Measurements from ENCODE around the gene SRI. TPM values are rescaled to one million over a fixed set of nuclear protein-coding genes. Genes with fewer than 3 reads are reported as not detected.
A peak's percentile ranks its signal among the peaks of the same experiment; 100 is the strongest.
"Not testable (repeated sequence)": the region's sequence is repeated elsewhere in the genome, so short reads cannot be mapped to it uniquely, and the experiment has no call there.

Gene SRI, protein sequence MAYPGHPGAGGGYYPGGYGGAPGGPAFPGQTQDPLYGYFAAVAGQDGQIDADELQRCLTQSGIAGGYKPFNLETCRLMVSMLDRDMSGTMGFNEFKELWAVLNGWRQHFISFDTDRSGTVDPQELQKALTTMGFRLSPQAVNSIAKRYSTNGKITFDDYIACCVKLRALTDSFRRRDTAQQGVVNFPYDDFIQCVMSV
- total RNA-seq: 100 to 1,000 TPM in 1 of 3 donors, 10 to 100 TPM in 2; 69.1 to 115 (median 90.9) TPM

DNA sequence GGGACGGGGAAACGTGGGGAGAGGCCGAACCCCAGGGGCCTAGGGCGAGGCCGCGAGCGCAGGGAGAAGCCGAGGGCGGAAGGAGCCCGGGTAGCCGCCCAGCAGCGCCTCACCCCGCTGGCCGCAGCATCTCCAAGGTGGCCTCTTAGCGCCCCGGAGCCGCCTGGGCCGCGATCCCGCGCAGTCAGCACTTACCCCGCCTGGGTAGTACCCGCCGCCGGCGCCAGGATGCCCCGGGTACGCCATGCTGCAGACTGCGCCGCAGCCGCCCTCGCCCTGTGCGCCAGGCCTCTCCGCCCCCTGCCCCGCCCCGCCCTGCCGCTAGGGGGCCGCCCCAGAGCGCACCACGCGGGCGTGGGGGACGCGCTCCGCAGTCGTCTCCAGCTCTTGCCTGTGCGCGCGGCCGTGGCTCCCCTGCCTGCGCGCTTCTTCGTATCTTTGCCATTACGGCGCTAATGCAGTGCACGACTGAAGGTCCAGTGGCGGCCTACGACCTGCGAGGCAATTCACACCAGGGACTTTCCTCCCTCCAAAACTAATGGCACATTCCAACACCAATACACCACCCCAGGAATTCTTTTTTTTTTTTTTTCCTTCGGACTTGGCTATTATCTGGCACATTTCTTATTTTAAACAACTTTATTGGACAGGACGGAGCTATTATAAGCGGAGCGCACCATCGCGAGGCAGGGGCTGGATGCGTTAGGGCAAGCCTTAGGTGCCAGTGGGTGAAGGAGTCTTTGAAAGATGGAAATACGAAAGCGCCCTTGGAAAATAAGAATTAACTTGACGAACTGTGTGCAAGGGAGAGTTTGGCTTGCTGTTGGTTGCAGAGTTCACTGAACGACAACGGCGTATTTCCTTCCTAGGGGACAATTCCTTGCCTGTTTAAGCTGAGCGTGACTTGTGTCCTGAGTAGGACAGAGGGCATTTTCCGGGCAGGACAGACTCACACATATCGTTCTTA, at the start of gene SRI:
TSS of gene SRI (minus strand) at position 258 of the 967 bp plus-strand sequence. CDS start at position 246, 12 bp downstream.
- no peaks in the 10 kb centered on the region for H3K9me3 ChIP-seq

DNA sequence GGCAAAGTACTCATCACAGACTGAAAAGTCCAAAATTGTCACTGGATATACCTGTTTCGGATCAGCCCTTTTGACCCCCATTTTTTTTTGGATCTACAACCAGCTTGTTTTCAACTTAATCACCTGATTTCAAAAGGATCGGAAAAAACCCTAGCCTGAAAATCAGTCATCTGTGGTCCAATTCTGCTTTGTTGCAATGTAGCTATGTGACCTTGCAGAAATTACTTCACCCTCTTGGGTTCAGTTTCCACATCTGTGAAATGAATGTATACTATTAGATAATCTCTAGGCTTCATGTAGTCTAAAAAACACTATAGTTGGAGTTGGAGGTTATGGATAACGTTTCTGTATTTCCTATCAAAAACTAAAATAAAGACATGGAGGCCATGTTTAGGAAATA, 49.7 kb upstream of the SRI start:
- no peaks in the 10 kb centered on the region for H3K27me3 ChIP-seq
- H3K9me3 ChIP-seq: no peaks in the 10 kb centered on the region
- no peak overlapping the region for H3K4me3 ChIP-seq
- TF ChIP-seq, protein P1, sequence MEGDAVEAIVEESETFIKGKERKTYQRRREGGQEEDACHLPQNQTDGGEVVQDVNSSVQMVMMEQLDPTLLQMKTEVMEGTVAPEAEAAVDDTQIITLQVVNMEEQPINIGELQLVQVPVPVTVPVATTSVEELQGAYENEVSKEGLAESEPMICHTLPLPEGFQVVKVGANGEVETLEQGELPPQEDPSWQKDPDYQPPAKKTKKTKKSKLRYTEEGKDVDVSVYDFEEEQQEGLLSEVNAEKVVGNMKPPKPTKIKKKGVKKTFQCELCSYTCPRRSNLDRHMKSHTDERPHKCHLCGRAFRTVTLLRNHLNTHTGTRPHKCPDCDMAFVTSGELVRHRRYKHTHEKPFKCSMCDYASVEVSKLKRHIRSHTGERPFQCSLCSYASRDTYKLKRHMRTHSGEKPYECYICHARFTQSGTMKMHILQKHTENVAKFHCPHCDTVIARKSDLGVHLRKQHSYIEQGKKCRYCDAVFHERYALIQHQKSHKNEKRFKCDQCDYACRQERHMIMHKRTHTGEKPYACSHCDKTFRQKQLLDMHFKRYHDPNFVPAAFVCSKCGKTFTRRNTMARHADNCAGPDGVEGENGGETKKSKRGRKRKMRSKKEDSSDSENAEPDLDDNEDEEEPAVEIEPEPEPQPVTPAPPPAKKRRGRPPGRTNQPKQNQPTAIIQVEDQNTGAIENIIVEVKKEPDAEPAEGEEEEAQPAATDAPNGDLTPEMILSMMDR (IDR thresholded peaks at IDR 0.05): no peak
- no peak for TF ChIP-seq POLR2A (IDR thresholded peaks at IDR 0.05)
- TF ChIP-seq POLR2AphosphoS5 (IDR thresholded peaks at IDR 0.05): no peak
- intact Hi-C loops (cut with DNase I; ENCODE audit: low total_unique reads): no loop called here
- H3K4me1 ChIP-seq: no peaks in the 10 kb centered on the region
- H3K27ac ChIP-seq: no peak overlapping the region
- no peak for DNase-seq (ENCODE audit: low spot score in 2 of 2)
- H3K36me3 ChIP-seq: no peaks in the 10 kb centered on the region

More for the DNA sequence above, at the start of gene SRI:
- Histone ChIP-seq H3K27ac (peak within 1 kb of the TSS; percentile 92 to 93), H3K4me3 (peak within 1 kb of the TSS; percentile 77 to 98 (median 93)), H3K36me3 (no peaks in the 10 kb centered on the region), H3K27me3 (no peaks in the 10 kb centered on the region), H3K4me1 (peaks cover 0 to 15% of the 10 kb centered on the region in 2 donors)
- DNase-seq (ENCODE audit: low spot score in 2 of 2): peak; percentile 62 to 75
- intact Hi-C loops (cut with DNase I; ENCODE audit: low total_unique reads): no loop called here
- TF ChIP-seq POLR2AphosphoS5 (IDR thresholded peaks at IDR 0.05): peak; percentile 17 to 91 (median 59)
- TF ChIP-seq, protein P1 (IDR thresholded peaks at IDR 0.05): peak; percentile 56 to 91 (median 64)
- TF ChIP-seq POLR2A (IDR thresholded peaks at IDR 0.05): peak; percentile 39

DNA sequence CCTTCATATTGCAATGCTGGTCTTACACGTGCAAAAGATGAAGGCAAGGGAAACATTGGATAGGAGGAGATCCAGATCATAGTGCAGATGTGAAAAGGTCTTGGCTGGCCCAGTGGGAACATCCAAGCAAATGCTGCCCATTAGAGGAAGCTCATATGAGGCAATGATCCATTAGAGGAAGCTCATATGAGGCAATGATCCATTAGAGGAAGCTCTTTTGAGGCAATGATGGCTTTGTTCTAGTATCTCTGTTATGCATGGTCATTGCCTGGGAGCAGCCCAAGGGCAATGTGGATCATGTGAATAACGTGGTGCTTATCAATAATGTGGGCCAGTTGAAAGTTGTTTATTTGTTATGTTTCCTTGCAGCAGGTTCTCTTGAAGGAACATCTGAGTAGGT, 49.0 kb upstream of the SRI start:
- H3K4me3 ChIP-seq: no peak overlapping the region
- no peaks in the 10 kb centered on the region for H3K9me3 ChIP-seq
- no peaks in the 10 kb centered on the region for H3K36me3 ChIP-seq
- intact Hi-C loops (cut with DNase I; ENCODE audit: low total_unique reads): no loop called here
- TF ChIP-seq POLR2A (IDR thresholded peaks at IDR 0.05) (no peak), POLR2AphosphoS5 (IDR thresholded peaks at IDR 0.05) (no peak)
- TF ChIP-seq, protein P1 (IDR thresholded peaks at IDR 0.05): no peak
- no peak overlapping the region for H3K27ac ChIP-seq
- no peaks in the 10 kb centered on the region for H3K27me3 ChIP-seq
- no peak for DNase-seq (ENCODE audit: low spot score in 2 of 2)
- H3K4me1 ChIP-seq: no peaks in the 10 kb centered on the region

DNA sequence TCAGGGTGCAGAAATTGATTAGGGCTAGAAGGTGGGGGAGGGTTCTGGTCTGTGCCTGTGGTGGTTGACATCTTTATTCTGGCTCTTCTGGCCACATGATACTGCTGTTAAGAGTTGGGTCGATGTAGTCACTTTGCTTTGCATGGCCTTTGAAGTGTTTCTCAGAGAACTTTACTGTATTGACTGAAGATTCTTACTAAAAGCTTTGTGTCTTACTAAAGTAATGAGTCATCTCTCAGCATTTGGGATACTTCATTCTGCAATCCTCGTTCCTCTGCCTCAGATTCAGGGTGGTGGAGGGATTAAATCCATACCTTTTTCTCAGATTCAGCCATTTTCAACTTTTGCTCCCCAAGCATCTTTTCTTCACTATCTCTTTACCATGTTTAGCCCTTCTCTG, 48.2 kb upstream of the SRI start:
- Histone ChIP-seq H3K9me3 (no peaks in the 10 kb centered on the region), H3K27ac (no peak overlapping the region), H3K36me3 (no peaks in the 10 kb centered on the region), H3K4me1 (no peaks in the 10 kb centered on the region), H3K27me3 (no peaks in the 10 kb centered on the region), H3K4me3 (no peak overlapping the region)
- intact Hi-C loops (cut with DNase I; ENCODE audit: low total_unique reads): no loop called here
- TF ChIP-seq, protein P1 (IDR thresholded peaks at IDR 0.05): no peak
- no peak for TF ChIP-seq POLR2AphosphoS5 (IDR thresholded peaks at IDR 0.05)
- no peak for TF ChIP-seq POLR2A (IDR thresholded peaks at IDR 0.05)
- DNase-seq (ENCODE audit: low spot score in 2 of 2): no peak

DNA sequence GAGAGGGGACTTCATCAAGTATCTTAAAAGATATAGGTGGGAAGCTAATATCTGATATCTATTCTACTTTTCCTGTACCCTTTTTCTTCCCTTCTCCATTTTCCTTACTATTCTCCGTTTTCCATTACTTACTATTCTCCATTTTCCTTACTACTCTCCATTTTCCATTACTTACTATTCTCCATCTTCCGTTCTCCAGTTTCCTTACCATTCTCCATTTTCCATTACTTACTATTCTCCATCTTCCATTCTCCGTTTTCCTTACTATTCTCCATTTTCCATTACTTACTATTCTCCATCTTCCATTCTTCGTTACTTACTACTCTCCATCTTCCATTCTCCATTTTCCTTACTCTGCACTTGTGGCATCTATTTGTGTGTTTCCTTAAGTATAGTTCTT, 47.6 kb upstream of the SRI start:
- Histone ChIP-seq H3K36me3 (no peaks in the 10 kb centered on the region), H3K9me3 (no peaks in the 10 kb centered on the region), H3K4me3 (no peak overlapping the region), H3K27ac (no peak overlapping the region), H3K4me1 (no peaks in the 10 kb centered on the region), H3K27me3 (no peaks in the 10 kb centered on the region)
- intact Hi-C loops (cut with DNase I; ENCODE audit: low total_unique reads): no loop called here
- DNase-seq (ENCODE audit: low spot score in 2 of 2): no peak
- TF ChIP-seq POLR2A (IDR thresholded peaks at IDR 0.05) (no peak), POLR2AphosphoS5 (IDR thresholded peaks at IDR 0.05) (no peak)
- TF ChIP-seq, protein P1 (IDR thresholded peaks at IDR 0.05): no peak

DNA sequence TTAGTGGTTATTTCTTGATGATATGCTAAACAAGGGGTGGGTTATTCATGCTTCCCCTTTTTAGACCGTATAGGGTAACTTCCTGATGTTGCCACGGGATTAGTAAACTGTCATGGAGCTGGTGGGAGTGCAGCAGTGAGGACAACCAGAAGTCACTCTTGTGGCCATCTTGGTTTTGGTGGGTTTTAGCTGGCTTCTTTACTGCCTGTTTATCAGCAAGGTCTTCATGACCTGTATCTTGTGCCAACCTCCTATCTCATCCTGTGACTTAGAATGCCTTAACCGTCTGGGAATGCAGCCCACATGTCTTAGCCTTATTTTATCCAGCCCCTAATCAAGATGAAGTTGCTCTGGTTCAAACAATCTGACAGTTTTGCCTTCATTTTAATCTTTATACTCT, 45.1 kb upstream of the SRI start:
- H3K36me3 ChIP-seq; H3K27ac ChIP-seq; H3K9me3 ChIP-seq; DNase-seq (ENCODE audit: low spot score in 2 of 2); H3K4me1 ChIP-seq; H3K4me3 ChIP-seq; intact Hi-C loops (cut with DNase I; ENCODE audit: low total_unique reads); H3K27me3 ChIP-seq: not testable (repeated sequence)
